ENCODE data around the gene NUTF2. TPM values are rescaled to one million over a fixed set of nuclear protein-coding genes. Genes with fewer than 3 reads are reported as not detected.

The NUTF2 gene
- total RNA-seq, 1 experiment from 2014 or later, result 224 TPM

DNA sequence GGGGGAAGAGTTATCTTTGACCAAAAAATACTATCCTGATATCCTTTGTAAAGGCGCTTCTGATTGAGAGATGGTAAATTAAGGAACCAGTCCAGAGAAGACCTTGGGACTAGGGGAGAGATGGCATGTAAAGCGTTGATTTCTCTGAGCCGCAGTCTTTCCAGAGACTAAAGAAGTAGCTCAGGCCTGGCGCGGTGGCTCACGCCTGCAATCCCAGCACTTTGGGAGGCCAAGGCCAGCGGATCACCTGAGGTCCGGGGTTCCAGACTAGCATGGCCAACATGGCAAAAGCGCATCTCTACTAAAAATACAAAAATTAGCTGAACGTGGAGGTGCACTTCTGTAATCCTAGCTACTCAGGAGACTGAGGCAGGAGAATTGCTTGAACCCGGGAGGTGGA is 1.4 kb downstream of the NUTF2 start:
- H3K27ac Mint-ChIP-seq (ENCODE audit: unreplicated experiment), result peak overlapping the region; percentile 77
- TF ChIP-seq, protein P1, sequence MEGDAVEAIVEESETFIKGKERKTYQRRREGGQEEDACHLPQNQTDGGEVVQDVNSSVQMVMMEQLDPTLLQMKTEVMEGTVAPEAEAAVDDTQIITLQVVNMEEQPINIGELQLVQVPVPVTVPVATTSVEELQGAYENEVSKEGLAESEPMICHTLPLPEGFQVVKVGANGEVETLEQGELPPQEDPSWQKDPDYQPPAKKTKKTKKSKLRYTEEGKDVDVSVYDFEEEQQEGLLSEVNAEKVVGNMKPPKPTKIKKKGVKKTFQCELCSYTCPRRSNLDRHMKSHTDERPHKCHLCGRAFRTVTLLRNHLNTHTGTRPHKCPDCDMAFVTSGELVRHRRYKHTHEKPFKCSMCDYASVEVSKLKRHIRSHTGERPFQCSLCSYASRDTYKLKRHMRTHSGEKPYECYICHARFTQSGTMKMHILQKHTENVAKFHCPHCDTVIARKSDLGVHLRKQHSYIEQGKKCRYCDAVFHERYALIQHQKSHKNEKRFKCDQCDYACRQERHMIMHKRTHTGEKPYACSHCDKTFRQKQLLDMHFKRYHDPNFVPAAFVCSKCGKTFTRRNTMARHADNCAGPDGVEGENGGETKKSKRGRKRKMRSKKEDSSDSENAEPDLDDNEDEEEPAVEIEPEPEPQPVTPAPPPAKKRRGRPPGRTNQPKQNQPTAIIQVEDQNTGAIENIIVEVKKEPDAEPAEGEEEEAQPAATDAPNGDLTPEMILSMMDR (IDR thresholded peaks at IDR 0.05; ENCODE audit: unreplicated experiment), result no peak
- H3K4me1 Mint-ChIP-seq (ENCODE audit: low read depth, unreplicated experiment), result peaks cover 20% of the 10 kb centered on the region
- no peak for DNase-seq
- CTCF ChIA-PET, result interaction anchor here (0.7 to 1.5 kb wide), 3 partner anchors 10 to 27 kb away, joined by 3 to 4 read pairs (median 3); no protein-coding TSS in a partner anchor
- peak overlapping the region; percentile 87 for H3K4me3 Mint-ChIP-seq (ENCODE audit: low read depth, unreplicated experiment)
- H3K36me3 Mint-ChIP-seq (ENCODE audit: insufficient read depth, unreplicated experiment), result peaks cover 52% of the 10 kb centered on the region
- H3K27me3 Mint-ChIP-seq (ENCODE audit: unreplicated experiment), result no peaks in the 10 kb centered on the region
- no peaks in the 10 kb centered on the region for H3K9me3 Mint-ChIP-seq (ENCODE audit: low read depth, unreplicated experiment)
- intact Hi-C loops (cut with micrococcal nuclease; ENCODE audit: unreplicated experiment), result no loop called here
- BruUV-seq (replicated peaks), result no TSS peak

DNA sequence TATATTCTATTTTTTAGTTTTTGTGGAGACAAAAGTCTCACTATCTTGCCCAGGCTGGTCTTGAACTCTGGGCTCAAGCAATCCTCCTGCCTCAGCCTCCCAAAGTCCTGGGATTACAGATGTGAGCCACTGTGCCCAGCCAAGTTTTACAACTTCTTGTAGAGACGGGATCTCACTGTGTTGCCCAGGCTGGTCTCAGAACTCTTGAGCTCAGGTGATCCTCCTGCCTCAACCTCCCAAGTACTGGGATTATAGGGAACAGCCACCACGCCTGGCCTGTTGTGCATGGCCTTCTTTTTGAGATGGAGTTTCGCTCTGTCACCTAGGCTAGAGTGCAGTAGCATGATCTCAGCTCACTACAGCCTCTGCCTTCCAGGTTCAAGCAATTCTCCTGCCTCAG is 6.9 kb downstream of the NUTF2 start:
- BruUV-seq (replicated peaks), result no TSS peak
- TF ChIP-seq, protein P1 (IDR thresholded peaks at IDR 0.05; ENCODE audit: unreplicated experiment), result no peak
- Mint-ChIP-seq H3K9me3 (ENCODE audit: low read depth, unreplicated experiment) (no peaks in the 10 kb centered on the region), H3K27ac (ENCODE audit: unreplicated experiment) (no peak overlapping the region), H3K4me1 (ENCODE audit: low read depth, unreplicated experiment) (peaks cover 33% of the 10 kb centered on the region), H3K4me3 (ENCODE audit: low read depth, unreplicated experiment) (no peak overlapping the region), H3K36me3 (ENCODE audit: insufficient read depth, unreplicated experiment) (peaks cover 48% of the 10 kb centered on the region), H3K27me3 (ENCODE audit: unreplicated experiment) (no peaks in the 10 kb centered on the region)
- intact Hi-C loops (cut with micrococcal nuclease; ENCODE audit: unreplicated experiment), result no loop called here
- CTCF ChIA-PET, result no interaction called here
- no peak for DNase-seq

DNA sequence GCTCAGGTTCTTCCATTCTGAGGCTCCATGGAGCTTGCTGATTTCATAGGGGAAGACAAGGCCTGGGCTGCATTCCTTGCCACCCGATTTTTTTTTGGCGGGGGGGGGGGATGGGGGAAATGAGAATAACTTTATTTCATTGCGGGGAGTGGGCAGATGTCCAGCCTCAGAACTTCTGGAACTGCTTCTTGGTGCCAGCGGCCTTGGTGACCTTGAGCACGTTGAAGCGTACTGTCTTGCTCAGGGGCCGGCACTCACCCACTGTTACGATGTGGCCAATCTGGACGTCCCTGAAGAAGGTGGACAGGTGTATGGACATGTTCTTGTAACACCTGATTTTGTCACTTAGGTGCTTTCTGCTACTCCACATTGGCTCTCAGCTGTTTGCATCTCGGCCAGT is 9.1 kb downstream of the NUTF2 start:
- Mint-ChIP-seq H3K4me3 (ENCODE audit: low read depth, unreplicated experiment) (no peak overlapping the region), H3K4me1 (ENCODE audit: low read depth, unreplicated experiment) (peaks cover 42% of the 10 kb centered on the region), H3K27me3 (ENCODE audit: unreplicated experiment) (no peaks in the 10 kb centered on the region), H3K36me3 (ENCODE audit: insufficient read depth, unreplicated experiment) (peaks cover 55% of the 10 kb centered on the region), H3K9me3 (ENCODE audit: low read depth, unreplicated experiment) (no peaks in the 10 kb centered on the region), H3K27ac (ENCODE audit: unreplicated experiment) (no peak overlapping the region)
- BruUV-seq (replicated peaks), result no TSS peak
- TF ChIP-seq, protein P1 (IDR thresholded peaks at IDR 0.05; ENCODE audit: unreplicated experiment), result no peak
- CTCF ChIA-PET, result interaction anchor here (0.5 to 0.6 kb wide), 2 partner anchors 291 to 960 kb away, joined by 3 read pairs; no protein-coding TSS in a partner anchor
- intact Hi-C loops (cut with micrococcal nuclease; ENCODE audit: unreplicated experiment), result no loop called here
- no peak for DNase-seq

DNA sequence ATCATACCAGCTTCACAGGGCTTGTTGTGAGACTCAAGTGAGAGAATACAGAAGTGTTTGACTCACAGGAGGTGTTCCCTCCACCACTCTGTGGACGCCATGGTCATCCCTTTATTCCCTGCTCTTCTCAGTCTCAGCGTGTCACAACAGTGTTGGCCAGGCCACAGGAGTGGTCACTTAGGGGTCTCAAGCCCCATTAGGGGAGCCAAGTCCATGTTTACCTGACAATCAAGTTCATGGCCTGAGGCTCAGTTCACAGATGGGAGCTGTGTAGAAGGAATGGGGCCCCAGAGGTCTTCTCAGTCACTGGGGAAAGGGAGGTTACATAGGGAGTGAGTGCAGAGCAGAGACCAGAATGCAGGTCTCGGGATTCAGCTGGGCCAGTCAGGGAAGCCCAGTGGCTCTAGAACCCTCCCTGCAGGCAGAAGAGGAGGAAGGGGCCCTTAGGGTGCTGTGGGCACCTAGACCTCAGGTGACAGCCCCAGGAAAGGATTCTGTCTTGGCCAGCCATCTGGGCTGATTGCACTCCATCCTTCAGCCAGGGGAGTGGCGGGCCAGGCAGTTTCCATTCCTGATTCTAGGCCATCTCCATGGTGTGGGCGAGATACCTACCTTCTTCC is 10.3 kb downstream of the NUTF2 start:
- Mint-ChIP-seq H3K36me3 (ENCODE audit: insufficient read depth, unreplicated experiment) (peaks cover 67% of the 10 kb centered on the region), H3K27me3 (ENCODE audit: unreplicated experiment) (no peaks in the 10 kb centered on the region), H3K4me1 (ENCODE audit: low read depth, unreplicated experiment) (peaks cover 54% of the 10 kb centered on the region), H3K9me3 (ENCODE audit: low read depth, unreplicated experiment) (no peaks in the 10 kb centered on the region), H3K27ac (ENCODE audit: unreplicated experiment) (peak overlapping the region; percentile 98), H3K4me3 (ENCODE audit: low read depth, unreplicated experiment) (peak overlapping the region; percentile 55)
- BruUV-seq (replicated peaks), result no TSS peak
- no peak for DNase-seq
- CTCF ChIA-PET, result interaction anchor here (1.0 to 1.9 kb wide), 5 partner anchors 9 to 596 kb away, joined by 3 to 9 read pairs (median 4); partner anchors contain the start of genes CENPT, RANBP10 and TSNAXIP1
- intact Hi-C loops (cut with micrococcal nuclease; ENCODE audit: unreplicated experiment), result no loop called here
- TF ChIP-seq, protein P1 (IDR thresholded peaks at IDR 0.05; ENCODE audit: unreplicated experiment), result no peak
